ENCODE measurements around the gene PTGR2. TPM values are rescaled to one million over a fixed set of nuclear protein-coding genes. Genes with fewer than 3 reads are reported as not detected.
"Not testable (repeated sequence)": the region's sequence is repeated elsewhere in the genome, so short reads cannot be mapped to it uniquely, and the experiment has no call there.

Gene PTGR2
- total RNA-seq, 1 donor from 2014 or later, result 2.0 TPM

GRCh38 chr14:73896521-73896920 lies 44.9 kb downstream of the PTGR2 start:
- Mint-ChIP-seq H3K9me3 (no peaks in the 10 kb centered on the region), H3K36me3 (ENCODE audit: low read depth) (peaks cover 39% of the 10 kb centered on the region), H3K27me3 (ENCODE audit: insufficient read depth) (no peaks in the 10 kb centered on the region), H3K4me3 (no peak overlapping the region), H3K27ac (peak overlapping the region; percentile 30), H3K4me1 (ENCODE audit: low read depth) (peaks cover 20% of the 10 kb centered on the region)
- no peak for DNase-seq (ENCODE audit: low spot score)
- intact Hi-C loops (cut with micrococcal nuclease), result no loop called here

GRCh38 chr14:73903028-73903427 lies 51.4 kb downstream of the PTGR2 start:
- H3K4me1 Mint-ChIP-seq (ENCODE audit: low read depth), result no peaks in the 10 kb centered on the region
- DNase-seq (ENCODE audit: low spot score), result no peak
- H3K27me3 Mint-ChIP-seq (ENCODE audit: insufficient read depth), result no peaks in the 10 kb centered on the region
- intact Hi-C loops (cut with micrococcal nuclease), result no loop called here
- no peak overlapping the region for H3K27ac Mint-ChIP-seq
- H3K4me3 Mint-ChIP-seq, result no peak overlapping the region
- no peaks in the 10 kb centered on the region for H3K9me3 Mint-ChIP-seq
- H3K36me3 Mint-ChIP-seq (ENCODE audit: low read depth), result peaks cover 36% of the 10 kb centered on the region

GRCh38 chr14:73909681-73910080 lies 58.0 kb downstream of the PTGR2 start:
- no peak overlapping the region for H3K27ac Mint-ChIP-seq
- no peak for DNase-seq (ENCODE audit: low spot score)
- intact Hi-C loops (cut with micrococcal nuclease), result no loop called here

DNA sequence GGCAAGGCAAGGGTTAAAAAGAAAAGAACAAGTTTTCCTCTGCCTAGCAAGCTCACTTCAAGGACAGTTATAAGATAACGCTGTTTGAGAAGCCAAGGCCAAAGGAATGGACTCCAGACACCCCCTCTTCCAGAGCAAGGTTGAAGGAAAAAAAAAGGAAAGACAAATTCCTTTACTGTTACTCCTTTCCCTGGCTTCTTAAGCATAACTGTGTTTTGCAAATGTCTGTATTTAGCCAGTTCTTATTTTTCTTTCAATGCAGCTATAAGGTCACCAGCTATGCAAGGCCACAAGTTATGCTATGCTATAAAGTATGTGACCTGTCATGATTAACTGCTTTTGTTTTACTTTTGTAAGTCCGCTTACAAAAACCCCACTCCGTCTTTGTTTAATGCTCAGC lies 61.6 kb downstream of the PTGR2 start:
- Mint-ChIP-seq H3K9me3 (peaks cover 9% of the 10 kb centered on the region), H3K36me3 (ENCODE audit: low read depth) (peaks cover 55% of the 10 kb centered on the region)

More at GRCh38 chr14:73909681-73910080, 58.0 kb downstream of the PTGR2 start:
- Mint-ChIP-seq H3K4me1 (ENCODE audit: low read depth) (peaks cover 6% of the 10 kb centered on the region), H3K36me3 (ENCODE audit: low read depth) (peaks cover 68% of the 10 kb centered on the region), H3K4me3 (no peak overlapping the region), H3K27me3 (ENCODE audit: insufficient read depth) (no peaks in the 10 kb centered on the region), H3K9me3 (peaks cover 9% of the 10 kb centered on the region)

DNA sequence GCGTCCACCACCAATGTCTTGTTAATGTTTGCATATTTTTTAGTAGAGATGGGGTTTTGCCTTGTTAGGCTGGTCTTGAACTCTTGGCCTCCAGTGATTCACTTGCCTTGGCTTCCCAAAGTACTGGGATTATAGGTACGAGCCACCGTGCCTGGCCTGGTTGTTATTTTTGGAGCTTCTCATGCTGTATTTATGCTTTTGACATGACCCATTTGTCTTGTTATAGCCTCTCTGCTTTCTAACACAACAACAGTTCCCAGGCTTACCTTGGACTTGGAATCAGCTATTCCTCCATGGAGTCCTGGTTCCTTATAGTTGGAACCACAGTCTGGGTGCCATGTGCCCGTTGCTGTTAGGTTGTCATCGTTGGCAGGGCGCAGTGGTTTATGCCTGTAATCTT lies 64.7 kb downstream of the PTGR2 start:
- H3K36me3 Mint-ChIP-seq (ENCODE audit: low read depth), result peaks cover 45% of the 10 kb centered on the region

More for the DNA sequence above, 61.6 kb downstream of the PTGR2 start:
- Mint-ChIP-seq H3K4me3 (no peak overlapping the region), H3K27me3 (ENCODE audit: insufficient read depth) (no peaks in the 10 kb centered on the region), H3K27ac (no peak overlapping the region), H3K4me1 (ENCODE audit: low read depth) (peaks cover 6% of the 10 kb centered on the region)
- DNase-seq (ENCODE audit: low spot score), result no peak
- intact Hi-C loops (cut with micrococcal nuclease), result no loop called here

DNA sequence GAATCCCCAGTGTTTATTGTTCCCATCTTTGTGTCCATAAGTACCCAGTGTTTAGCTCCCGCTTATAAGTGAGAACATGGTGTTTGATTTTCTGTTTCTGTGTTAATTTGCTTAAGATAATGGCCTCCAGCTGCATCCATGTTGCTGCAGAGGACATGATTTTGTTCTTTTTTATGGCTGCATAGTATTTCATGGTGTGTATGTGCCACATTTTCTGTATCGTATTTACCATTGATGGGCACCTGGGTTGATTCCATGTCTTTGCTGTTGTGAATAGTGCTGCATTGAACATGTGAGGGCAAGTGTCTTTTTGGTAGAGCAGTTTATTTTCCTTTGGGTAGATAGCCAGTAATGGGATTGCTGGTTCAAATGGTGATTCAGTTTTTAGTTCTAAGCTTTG lies 67.8 kb downstream of the PTGR2 start:
- H3K36me3 Mint-ChIP-seq (ENCODE audit: low read depth), result peaks cover 44% of the 10 kb centered on the region
- H3K4me1 Mint-ChIP-seq (ENCODE audit: low read depth); H3K4me3 Mint-ChIP-seq; H3K27me3 Mint-ChIP-seq (ENCODE audit: insufficient read depth); H3K9me3 Mint-ChIP-seq; DNase-seq (ENCODE audit: low spot score); H3K27ac Mint-ChIP-seq; intact Hi-C loops (cut with micrococcal nuclease): not testable (repeated sequence)

More for the DNA sequence above, 64.7 kb downstream of the PTGR2 start:
- Mint-ChIP-seq H3K27ac (no peak overlapping the region), H3K4me3 (no peak overlapping the region), H3K9me3 (peaks cover 9% of the 10 kb centered on the region), H3K27me3 (ENCODE audit: insufficient read depth) (no peaks in the 10 kb centered on the region), H3K4me1 (ENCODE audit: low read depth) (peaks cover under 1% of the 10 kb centered on the region)
- DNase-seq (ENCODE audit: low spot score), result no peak
- intact Hi-C loops (cut with micrococcal nuclease), result no loop called here

DNA sequence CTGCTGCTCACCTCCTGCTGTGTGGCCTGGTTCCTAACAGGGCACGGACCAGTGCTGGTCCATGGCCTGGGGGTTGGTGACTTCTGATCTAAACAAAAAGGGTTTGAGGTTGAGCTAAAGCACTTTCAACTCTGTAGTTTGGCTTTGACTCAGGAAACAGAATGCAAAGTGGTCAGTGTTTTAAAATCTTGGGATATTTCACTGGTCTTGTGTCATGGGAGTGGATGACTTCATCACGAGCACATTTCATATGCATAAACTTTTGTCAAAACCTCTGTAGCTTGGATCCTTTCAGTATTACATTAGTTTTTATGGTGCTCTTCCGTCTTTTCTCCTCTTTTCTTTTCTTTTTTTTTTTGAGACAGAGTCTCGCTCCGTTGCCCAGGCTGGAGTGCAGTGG lies 72.7 kb downstream of the PTGR2 start:
- no peak for DNase-seq (ENCODE audit: low spot score)
- Mint-ChIP-seq H3K4me1 (ENCODE audit: low read depth) (no peaks in the 10 kb centered on the region), H3K27ac (no peak overlapping the region), H3K36me3 (ENCODE audit: low read depth) (peaks cover 69% of the 10 kb centered on the region), H3K9me3 (no peaks in the 10 kb centered on the region), H3K4me3 (no peak overlapping the region), H3K27me3 (ENCODE audit: insufficient read depth) (no peaks in the 10 kb centered on the region)
- intact Hi-C loops (cut with micrococcal nuclease), result no loop called here

Other genes starting within 250 kb of the PTGR2 start
- not detected in 2 replicates for gene ACOT6, start 239.3 kb upstream of the PTGR2 start, total RNA-seq
- 5.3 and 8.5 TPM in 2 replicates for gene DNAL1, start 206.8 kb upstream of the PTGR2 start, total RNA-seq
- gene PNMA1, start 137.4 kb upstream of the PTGR2 start, total RNA-seq, result 29.7 and 30.6 TPM in 2 replicates
- gene ZNF410, start 35.0 kb downstream of the PTGR2 start, total RNA-seq, result 70.1 and 71.8 TPM in 2 replicates
- 0.76 and 0.83 TPM in 2 replicates for gene FAM161B, start 98.3 kb downstream of the PTGR2 start, total RNA-seq
- gene COQ6, start 98.5 kb downstream of the PTGR2 start, total RNA-seq, result 17.9 and 19.2 TPM in 2 replicates
- gene ENTPD5, start 167.5 kb downstream of the PTGR2 start, total RNA-seq, result 10.7 and 12.2 TPM in 2 replicates
- 0.51 and 0.88 TPM in 2 replicates for gene BBOF1, start 167.5 kb downstream of the PTGR2 start, total RNA-seq
- 10.8 and 11.0 TPM in 2 replicates for gene ALDH6A1, start 232.6 kb downstream of the PTGR2 start, total RNA-seq
- 15.9 and 17.2 TPM in 2 replicates for gene LIN52, start 233.1 kb downstream of the PTGR2 start, total RNA-seq

Measured in activated T-helper 1 cell treated with anti-CD3 and anti-CD28 coated beads, Interleukin-12 subunit alpha, Interleukin-12 subunit beta, Interleukin-2, Interleukin-4 antibody, amounts not matched to agents 30 ng/mL and 10 ng/mL and 1 ng/mL, durations not matched to agents 14 hours and 24 hours and 36 hours (primary cell).